GM18873 (cell line): ENCODE data around the gene PSMD13.

Source experiments
- ATAC-seq: cut with Tn5 transposase; IDR thresholded peaks from one replicate; pipeline ENCODE4 v1.9.1; 2021; ENCODE audit warnings: mild to moderate bottlenecking, moderate library complexity, moderate number of reproducible peaks; ENCODE audit not compliant: unreplicated experiment, low FRiP score

Gene PSMD13

GRCh38 chr11:240315-240714, 3.5 kb downstream of the PSMD13 start:
- no peak for ATAC-seq

GRCh38 chr11:241634-242033, 4.9 kb downstream of the PSMD13 start:
- ATAC-seq = no peak

DNA sequence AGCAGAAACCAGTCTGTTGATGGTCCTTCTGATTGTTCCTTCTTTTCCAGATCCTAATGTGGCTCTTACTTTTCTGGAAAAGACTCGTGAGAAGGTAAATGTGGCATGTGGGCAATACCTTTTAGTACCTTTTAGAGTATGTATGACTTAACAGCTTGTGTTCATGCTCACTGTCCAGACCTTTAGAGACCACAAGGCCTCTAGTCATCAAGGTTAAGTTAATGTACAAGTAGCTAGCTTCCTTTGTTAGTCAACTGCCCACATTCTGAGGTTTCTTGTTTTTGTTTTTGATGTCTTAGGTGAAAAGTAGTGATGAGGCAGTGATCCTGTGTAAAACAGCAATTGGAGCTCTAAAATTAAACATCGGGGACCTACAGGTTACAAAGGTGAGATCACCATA, 7.6 kb downstream of the PSMD13 start:
- no peak for ATAC-seq

DNA sequence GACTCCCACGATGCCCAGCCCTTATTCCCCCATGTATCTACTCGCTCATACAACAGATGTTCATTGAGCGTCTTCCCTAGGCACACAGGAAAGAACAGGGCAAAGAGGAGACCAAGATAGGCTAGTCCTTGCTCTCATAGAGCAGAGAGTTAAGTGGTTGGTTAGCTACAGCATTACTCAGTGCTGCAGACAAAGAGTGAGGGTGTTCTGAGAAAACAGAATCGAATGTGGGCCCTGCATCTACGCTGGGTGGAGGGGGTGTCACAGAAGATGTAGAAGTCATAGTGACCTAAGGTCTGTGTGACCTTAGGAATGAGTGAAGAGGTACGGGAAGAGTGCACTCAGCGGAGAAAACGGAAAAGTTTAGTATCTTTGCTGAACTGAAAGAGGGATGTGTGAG, 12.3 kb downstream of the PSMD13 start:
- ATAC-seq = no peak

- no peak for ATAC-seq
Measured at GRCh38 chr11:250274-250673, 13.5 kb downstream of the PSMD13 start.

GRCh38 chr11:250740-251299, 14.0 kb downstream of the PSMD13 start:
- no peak for ATAC-seq

GRCh38 chr11:251550-251949, 14.8 kb downstream of the PSMD13 start:
- no peak for ATAC-seq

DNA sequence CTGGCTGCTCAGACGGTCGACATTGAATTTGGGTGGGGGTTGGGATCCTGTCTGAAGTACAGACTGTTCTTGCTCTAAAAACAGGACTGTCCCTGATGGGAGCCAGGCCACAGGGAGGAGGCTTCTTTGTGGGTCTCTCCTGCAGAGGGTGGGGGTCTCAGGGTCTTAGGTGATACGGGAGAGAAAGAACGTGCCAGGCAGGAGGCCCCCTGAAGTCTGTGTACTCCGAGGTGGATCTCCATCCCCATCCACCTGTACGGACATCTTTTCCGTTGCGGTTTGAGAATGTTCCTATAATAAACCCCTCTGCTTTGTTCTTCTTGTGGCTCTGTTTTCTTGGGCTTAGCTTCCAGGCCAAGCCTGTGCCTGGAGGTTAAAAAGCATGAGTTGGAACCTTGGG, 15.9 kb downstream of the PSMD13 start:
- ATAC-seq = no peak

- no peak for ATAC-seq
Measured at GRCh38 chr11:253160-253885, 16.5 kb downstream of the PSMD13 start.

- no peak for ATAC-seq
Measured at GRCh38 chr11:253886-254270, 17.1 kb downstream of the PSMD13 start.

- no peak for ATAC-seq
Measured at GRCh38 chr11:255176-255575, 18.4 kb downstream of the PSMD13 start.

- ATAC-seq = no peak
Measured at GRCh38 chr11:255816-256215, 19.0 kb downstream of the PSMD13 start.

GRCh38 chr11:256952-257737, 20.4 kb downstream of the PSMD13 start:
- no peak for ATAC-seq

DNA sequence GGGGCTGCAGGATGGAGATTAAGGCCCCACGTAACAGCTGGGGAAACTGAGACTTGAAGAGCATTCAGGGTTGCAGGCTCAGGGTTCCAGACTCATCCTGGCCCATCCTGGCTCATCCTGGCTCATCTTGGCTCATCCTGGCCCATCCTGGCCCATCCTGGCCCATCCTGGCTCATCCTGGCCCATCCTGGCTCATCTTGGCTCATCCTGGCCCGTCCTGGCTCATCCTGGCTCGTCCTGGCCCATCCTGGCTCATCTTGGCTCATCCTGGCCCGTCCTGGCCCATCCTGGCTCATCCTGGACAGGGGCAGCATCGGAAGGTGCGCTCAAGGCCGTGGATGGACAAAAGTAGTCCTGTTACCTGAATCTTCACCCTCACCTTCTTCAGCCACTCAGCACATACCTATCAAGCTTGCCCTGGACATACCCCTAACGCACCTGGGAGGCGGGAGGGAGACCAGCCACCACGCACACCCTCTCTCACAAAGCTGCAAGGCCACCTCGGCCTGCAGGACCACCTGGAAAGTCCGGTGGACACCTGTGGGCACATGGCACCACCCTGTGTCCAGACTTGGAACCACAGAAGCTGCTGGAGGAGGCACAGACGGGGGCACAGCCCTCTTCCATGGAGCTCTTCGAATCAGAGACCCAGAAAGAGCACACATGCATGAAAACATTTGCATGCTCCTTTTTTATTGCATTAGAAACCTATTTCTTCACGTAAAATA, 21.2 kb downstream of the PSMD13 start:
- no peak for ATAC-seq

DNA sequence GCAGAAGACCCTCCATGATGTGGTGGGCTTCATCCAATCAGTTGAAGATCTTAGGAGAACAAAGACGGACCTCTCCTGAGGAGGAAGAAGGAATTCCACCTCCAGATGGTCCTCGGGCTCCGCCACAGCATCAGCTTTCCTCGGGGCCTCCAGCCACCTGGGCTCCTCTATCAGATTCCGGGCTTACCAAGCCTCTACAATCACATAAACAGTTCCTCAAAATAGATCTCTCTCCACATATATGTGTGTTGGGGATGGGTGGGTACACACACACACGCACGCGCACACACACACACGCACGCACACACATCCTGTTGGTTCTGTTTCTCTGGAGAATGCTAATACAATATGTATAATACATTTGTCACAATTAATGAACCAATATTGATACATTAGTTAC, 22.6 kb downstream of the PSMD13 start:
- ATAC-seq = no peak

DNA sequence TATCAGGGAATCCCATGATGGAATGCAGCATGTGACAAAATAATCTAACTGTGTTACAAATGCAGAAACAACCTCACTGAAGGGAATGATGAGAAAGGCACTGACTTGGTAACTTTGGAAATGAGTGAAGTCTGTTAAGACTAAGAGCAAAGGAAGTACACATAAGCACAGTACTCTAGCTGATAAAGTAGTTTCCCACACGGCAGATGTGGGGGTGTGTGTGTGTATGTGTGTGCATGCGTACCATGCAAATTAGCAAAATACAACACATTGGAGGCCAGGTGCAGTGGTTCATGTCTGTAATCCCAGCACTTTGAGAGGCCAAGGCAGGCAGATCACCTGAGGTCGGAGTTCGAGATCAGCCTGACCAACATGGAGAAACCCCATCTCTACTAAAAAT, 24.8 kb downstream of the PSMD13 start:
- ATAC-seq = no peak

GRCh38 chr11:266676-267439, 30.1 kb downstream of the PSMD13 start:
- no peak for ATAC-seq

DNA sequence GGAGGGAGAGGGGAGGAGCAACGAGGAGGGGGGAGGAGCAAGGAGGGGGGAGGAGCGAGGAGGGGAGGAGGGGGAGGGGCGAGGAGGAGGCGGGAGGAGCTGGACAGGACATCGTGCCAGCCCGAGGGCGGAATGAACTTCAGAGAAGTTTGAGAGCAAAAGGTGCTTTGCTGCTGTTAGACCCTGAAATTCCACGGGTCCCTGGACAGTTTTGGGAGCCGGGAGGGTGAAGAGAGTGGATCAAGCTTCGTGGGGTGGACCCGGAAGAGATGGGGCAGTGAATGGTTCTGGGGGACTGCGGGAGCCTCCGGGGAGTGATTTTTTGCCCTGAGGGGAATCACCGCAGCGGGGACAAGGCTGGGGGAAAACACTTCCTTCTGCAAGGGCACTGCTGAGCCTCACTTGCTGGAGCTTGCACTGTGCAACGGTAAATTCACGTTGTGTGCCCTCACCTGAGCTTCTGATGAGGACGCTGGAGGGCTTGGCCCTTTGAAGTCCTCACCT, 30.8 kb downstream of the PSMD13 start:
- no peak for ATAC-seq

DNA sequence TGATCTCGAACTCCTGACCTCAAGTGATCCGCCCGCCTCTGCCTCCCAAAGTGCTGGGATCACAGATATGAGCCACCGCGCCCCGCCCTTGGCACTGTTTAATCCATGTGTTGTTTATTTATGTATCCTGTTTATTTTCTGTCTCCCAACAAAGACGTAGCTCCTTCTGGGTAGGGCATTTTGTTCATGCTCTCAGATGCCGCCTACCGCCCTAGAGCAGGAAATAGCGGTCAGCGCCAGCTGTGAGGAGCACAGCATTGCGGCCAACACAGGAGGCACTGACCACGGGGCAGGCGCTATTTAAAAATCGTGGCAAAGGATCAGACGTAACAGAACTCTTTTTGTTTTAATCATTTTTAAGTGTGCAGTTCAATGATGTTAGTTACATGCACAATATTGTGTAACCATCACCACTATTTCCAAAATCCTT, 32.0 kb downstream of the PSMD13 start:
- ATAC-seq = peak; percentile 32
